SW480 (cell line): Measurements from ENCODE around the gene SCFD2.
"Not testable (repeated sequence)": the region's sequence is repeated elsewhere in the genome, so short reads cannot be mapped to it uniquely, and the experiment has no call there.

Experiments used
- DNase-seq: peaks from one replicate; pipeline ENCODE4 v3.0.0-alpha.2; 2016; ENCODE audit warnings: low spot score

SCFD2 gene

GRCh38 chr4:53365486-53366300 is at the start of gene SCFD2:
TSS of gene SCFD2 (minus strand) at chr4:53366061.
- peak; percentile 94 for DNase-seq

- not testable (repeated sequence) for DNase-seq
Observed at GRCh38 chr4:53409479-53409878, 43.6 kb upstream of the SCFD2 start.

DNA sequence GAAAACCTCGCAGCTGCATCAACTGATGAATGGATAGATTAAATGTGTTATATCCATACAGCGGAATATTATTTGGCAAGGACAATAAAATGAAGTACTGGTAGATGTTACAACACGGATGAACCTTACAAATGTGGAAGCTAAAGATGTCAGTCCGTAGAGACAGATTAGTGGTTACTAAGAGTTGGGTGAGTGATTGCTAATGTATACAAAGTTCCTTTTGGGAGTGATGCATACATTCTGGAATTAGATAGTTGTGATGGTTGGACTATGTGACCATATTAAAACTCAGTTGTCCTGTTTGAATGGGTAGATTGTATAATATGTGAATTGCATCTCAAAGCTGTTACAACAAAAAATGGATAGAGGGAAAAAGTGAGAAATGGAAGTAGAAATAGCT is 14.4 kb upstream of the SCFD2 start:
- no peak for DNase-seq

GRCh38 chr4:53378171-53378482 is 12.3 kb upstream of the SCFD2 start:
- DNase-seq: no peak

DNA sequence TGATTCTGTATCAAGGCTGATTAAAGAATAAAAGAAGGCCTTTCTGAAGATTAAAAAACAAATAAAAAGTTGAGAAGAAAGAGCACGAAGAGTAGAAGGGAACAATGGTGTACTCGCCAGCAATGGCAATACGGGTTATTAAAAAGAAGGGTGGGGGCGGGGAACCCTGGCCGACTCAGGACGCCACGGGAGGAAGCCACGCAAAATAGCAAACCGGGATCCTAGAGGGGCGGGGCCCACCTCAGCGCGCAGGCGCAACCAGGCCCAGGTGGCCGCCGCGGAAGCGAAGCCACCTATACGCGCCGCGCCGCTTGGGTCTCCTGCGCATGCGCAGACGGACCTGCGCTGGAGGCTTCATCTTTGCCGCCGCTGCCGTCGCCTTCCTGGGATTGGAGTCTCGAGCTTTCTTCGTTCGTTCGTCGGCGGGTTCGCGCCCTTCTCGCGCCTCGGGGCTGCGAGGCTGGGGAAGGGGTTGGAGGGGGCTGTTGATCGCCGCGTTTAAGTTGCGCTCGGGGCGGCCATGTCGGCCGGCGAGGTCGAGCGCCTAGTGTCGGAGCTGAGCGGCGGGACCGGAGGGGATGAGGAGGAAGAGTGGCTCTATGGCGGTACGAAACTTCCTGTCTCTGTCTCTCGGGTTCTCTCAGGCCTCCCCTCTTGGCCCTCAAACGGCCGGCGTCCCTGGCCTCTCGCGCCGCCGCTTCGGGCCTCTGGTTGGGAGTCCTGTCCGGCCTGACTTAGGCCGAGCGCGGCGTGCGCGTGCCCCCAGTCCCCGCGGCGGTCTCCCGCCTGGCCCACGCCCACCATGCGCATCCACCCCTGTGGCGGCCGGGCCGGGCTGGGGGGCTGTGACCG is 11.7 kb upstream of the SCFD2 start, which contains the start of gene FIP1L1:
FIP1L1 (plus strand) TSS at position 323 of the 852 bp plus-strand sequence; CDS start at position 521, 198 bp downstream.
- DNase-seq: peak; percentile 86

DNA sequence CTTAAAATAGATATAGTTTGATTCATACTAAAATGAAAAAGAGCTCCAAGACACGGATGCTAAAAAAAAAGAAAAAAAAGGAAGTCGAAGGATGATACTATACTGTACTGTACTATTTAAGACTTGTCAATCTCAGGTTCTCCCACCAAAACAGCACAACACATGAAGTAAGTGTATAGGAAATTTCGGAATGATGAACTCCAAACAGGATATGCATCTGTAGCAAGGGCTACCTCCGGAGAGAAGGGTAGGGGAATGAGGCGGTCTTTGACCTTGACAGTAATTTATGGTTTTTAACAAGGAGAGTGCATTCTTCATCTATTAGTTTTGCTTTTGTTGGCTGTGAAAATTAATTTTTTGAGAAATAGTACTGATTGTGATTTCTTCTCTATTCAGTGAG is 11.0 kb upstream of the SCFD2 start:
- DNase-seq: no peak

- no peak for DNase-seq
Observed at GRCh38 chr4:53374777-53375258, 9.0 kb upstream of the SCFD2 start.

DNA sequence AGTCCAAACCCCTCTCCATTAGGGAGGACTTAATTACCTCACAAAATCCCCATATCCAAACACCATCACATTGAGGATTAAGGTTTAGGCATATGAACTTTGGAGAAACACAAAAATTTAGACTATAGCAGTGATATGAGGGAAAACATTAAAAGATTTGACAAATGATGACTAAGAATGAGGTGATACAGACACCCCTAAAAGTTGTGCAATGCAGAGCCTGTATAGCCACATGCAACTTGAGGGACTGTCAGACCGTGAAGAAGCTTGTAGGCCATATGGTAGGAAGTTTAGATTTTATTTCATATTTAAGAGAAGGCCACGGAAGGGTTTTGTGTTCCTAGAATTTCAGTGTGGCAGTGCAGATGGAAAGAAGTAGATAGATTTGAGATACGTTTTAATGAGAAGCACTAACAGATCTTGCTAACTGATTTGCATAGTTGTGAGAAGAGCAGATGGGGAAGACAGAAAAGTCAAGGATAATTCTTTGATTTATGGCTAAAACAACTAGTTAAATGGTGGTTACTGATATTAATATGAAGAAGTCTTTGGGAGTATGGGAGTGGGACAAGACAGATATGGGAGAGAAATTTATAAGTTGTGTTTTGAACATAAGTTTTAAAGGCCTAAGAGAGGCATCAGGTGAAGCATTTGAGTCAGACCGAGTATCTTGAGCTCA is 6.1 kb upstream of the SCFD2 start:
- DNase-seq: no peak

GRCh38 chr4:53371049-53371448 is 5.2 kb upstream of the SCFD2 start:
- no peak for DNase-seq

DNA sequence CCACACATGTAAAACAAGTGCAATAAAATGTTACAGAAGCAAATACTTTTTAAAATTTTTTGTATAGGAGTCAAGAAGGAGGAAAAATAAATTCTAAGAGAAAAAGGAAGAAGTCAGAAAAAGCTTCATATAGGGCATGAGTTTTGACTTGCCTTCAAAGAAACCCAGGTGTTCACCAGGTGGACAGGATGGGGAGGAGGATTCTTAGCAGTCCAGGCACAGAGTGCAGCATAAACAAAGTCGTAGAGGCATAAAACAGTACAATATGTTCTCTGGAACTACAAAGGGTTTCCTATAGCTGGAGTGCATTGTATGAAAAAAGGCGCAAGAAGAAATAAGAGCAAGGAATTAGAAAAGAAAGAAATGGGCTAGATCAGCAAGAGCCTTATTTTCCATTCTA is 1.9 kb upstream of the SCFD2 start:
- DNase-seq: no peak

- no peak for DNase-seq
Observed at GRCh38 chr4:53366301-53366716, 448 bp upstream of the SCFD2 start.

GRCh38 chr4:53365121-53365485 is 758 bp downstream of the SCFD2 start:
- DNase-seq: peak; percentile 25

GRCh38 chr4:53364624-53365023 is 1.2 kb downstream of the SCFD2 start:
- no peak for DNase-seq

DNA sequence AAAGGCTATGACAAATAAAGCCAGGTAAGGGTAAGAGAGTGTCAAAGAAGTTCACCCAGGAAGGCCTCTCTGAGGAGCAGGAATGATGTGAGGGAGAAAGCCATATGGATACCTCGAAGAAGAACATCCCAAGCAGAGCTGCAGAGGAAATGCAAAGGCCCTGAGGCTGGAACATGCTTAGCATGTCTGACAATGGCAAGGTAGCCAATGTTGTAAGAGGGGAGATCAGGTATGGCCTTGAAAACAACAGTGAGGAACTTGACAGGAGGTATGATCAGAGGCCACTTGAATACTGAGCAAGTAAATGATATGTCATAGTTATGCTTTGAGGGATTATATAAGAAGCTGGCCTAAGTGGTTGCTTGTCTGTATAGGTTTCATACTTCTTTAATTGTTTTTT is 3.8 kb downstream of the SCFD2 start:
- no peak for DNase-seq

DNA sequence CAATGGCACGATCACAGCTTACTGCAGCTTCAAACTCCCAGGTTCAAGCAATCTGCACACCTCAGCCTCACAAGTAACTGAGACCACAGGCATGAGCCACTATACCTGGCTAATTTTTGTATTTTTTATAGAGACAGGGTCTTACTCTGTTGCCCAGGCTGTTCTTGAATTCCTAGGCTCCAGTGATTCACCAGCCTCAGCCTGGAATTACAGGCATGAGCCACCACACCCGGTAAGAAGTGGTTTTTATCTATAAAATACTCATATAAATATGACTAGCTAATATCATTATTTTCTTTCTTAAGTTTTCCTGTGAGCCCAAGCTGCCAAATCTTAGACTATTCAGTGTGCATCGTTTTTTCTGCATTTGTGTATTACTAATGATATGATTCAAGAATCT is 4.4 kb downstream of the SCFD2 start:
- no peak for DNase-seq

DNA sequence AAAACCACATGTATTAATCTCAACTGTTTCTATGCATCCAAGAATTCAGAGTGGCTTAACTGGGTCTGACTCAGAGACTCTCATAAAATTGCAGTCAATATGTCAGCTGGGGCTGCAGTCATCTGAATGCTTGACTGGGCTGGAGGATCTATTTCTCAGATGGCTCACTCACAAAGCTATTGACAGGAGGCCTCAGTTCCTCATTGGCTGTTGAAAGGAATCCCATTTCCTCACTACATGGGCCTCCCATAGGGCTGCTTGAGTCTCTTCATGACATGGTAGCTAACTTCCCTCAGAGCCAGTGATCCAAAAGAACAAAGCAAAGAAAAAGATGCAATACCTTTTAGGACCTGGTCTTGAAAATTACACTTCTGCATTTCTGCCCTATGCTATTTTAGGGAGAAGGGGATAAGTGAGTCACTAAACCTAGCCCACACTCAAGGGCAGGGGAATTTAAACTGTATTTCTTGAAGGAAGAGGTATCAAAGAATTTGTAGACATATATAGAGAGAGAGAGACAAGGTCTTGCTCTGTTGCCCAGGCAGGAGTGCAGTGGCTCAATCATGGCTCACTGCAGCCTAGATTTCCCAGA is 9.8 kb downstream of the SCFD2 start:
- no peak for DNase-seq

GRCh38 chr4:53354012-53354722 is 11.7 kb downstream of the SCFD2 start:
- DNase-seq: no peak

DNA sequence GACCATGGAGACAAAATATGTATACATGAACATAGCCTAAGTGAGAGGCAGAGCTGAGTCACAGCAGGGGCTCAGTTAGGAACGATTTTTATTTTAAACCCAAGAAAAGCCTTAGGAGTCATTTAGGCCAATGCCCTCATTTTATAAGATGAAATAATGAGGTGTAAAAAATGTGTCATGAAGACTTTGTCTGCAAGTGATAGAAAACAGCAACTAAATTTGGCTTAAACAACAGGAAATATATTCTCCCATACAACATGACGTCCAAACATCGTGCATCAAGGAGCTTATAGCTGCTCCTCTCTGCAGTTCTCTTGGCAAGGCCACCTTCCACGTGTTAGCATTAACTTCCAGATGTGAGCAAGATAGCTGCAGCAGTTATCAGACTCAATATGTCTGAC is 16.8 kb downstream of the SCFD2 start:
- no peak for DNase-seq

DNA sequence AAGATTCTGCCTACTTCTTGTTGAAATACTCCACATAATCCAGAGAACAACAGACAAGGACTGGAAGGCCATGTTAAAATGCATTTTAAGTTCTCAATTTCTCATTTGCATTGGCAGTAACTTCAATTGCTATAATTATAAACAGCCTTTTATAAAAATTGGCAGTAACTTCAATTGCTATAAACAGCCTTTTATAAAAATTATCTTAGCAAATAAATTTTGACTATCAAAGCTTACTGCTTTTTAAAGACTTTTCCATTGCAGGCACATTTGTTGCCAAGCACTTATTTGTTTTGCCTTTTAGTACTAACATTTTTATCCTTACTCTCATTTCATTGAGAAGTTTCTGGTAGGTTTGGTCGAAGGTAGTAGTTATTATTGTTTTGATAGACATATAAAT is 17.8 kb downstream of the SCFD2 start:
- DNase-seq: no peak

DNA sequence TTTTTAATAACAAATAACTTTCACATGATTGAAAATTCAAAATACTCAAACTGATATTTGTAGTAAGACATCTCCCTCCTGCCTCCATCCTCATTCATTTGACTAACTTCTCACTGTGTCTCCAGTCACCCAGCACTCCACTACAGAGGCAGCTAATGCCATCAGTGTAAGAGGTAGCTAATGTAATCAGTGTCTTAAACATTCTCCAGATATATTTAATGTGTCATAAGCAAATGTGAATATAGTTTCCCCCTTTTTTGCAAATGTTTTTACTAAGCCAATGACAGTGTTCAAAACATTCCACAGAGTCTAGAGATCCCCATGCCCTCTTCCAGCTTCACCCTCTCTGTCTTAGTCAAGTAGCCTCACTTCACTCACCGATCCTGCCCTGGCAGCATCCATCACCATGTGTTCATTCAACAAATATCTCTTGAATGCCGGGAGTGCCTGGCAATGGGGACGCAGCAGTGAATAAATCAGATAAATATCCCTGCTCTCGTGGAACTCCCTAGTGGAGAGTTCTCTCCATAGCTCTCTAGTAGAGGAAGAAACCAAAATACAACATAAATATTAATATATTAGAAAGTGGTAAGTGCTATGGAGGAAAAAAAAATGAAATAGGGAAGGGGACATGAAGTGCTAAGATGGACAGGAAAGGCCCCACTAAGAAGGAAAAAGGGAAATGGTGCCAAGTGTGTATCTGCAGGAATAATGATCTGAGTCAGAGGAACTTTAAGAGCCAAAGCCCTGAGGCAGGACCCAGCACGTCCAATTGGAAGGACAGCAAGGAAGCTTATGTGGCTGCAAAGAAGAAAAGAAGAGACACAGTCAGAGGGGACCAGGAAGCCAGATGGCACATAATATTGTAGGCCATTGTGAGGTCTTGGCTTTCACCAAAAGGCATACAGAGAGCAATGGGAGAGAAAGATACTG is 18.7 kb downstream of the SCFD2 start:
- DNase-seq: no peak
